ENCODE results near the gene CHPF2. TPM values are rescaled to one million over a fixed set of nuclear protein-coding genes. Genes with fewer than 3 reads are reported as not detected.

Gene CHPF2
- total RNA-seq, 1 experiment from 2014 or later: 19.5 TPM

- no peak overlapping the region for H3K4me3 ChIP-seq (replicated peaks in 1 of 2; ENCODE audit: low read depth in 1 of 2, low read length in 2 of 2)
- ChIA-PET POLR2A (no interaction called here), RAD21 (ENCODE audit: low non-redundant PET in 1 of 2, low total read pairs in 2 of 2, uncharacterized antibody in 2 of 2, unreplicated experiment in 2 of 2) (no interaction called here), CTCF (no interaction called here)
- H3K79me2 ChIP-seq (ENCODE audit: insufficient read depth, low read length): no peaks in the 10 kb centered on the region
- no peak for TF ChIP-seq SIN3A (IDR thresholded peaks at IDR 0.05; ENCODE audit: low read depth)
- TF ChIP-seq POLR2AphosphoS5 (IDR thresholded peaks at IDR 0.05; ENCODE audit: low read depth, low read length): no peak
- no peak for TF ChIP-seq EGR1 (IDR thresholded peaks at IDR 0.05; ENCODE audit: low read depth)
- no peak for TF ChIP-seq FOSL1 (IDR thresholded peaks at IDR 0.05; ENCODE audit: low read depth)
- TF ChIP-seq RAD21 (IDR thresholded peaks at IDR 0.05; ENCODE audit: low read depth): no peak
- no peak for TF ChIP-seq CEBPB (IDR thresholded peaks at IDR 0.05; ENCODE audit: low read depth)
- TF ChIP-seq MAX (IDR thresholded peaks at IDR 0.05): no peak
- no peak for TF ChIP-seq POLR2A (IDR thresholded peaks at IDR 0.05; ENCODE audit: borderline replicate concordance, extremely low read depth, insufficient read depth, insufficient read length)
- no peak for TF ChIP-seq EZH2phosphoT487 (IDR thresholded peaks at IDR 0.05; ENCODE audit: borderline replicate concordance)
- TF ChIP-seq YY1 (IDR thresholded peaks at IDR 0.05; ENCODE audit: extremely low read depth, insufficient replicate concordance, low read depth, low read length): no peak
- TF ChIP-seq ELF1 (IDR thresholded peaks at IDR 0.05; ENCODE audit: borderline replicate concordance, low read depth): no peak
- TF ChIP-seq ZFX (IDR thresholded peaks at IDR 0.05): no peak
- no peak for TF ChIP-seq ZNF274 (IDR thresholded peaks at IDR 0.05; ENCODE audit: low read depth, low read length)
- no peak for TF ChIP-seq ZBTB33 (IDR thresholded peaks at IDR 0.05; ENCODE audit: extremely low read depth, insufficient replicate concordance, low read length)
- H3K9ac ChIP-seq (ENCODE audit: low read length): no peak overlapping the region
- H3K27ac ChIP-seq (ENCODE audit: low read depth, low read length): no peak overlapping the region
- no peaks in the 10 kb centered on the region for H3K9me2 ChIP-seq (ENCODE audit: insufficient read depth)
- no peaks in the 10 kb centered on the region for H3K36me3 ChIP-seq (ENCODE audit: control insufficient read depth in 1 of 2, insufficient read depth in 2 of 2, low read length in 2 of 2)
- no peak overlapping the region for H3K4me2 ChIP-seq (ENCODE audit: low read length)
- H2AFZ ChIP-seq (ENCODE audit: low read depth, low read length, poor library complexity, severe bottlenecking): no peak overlapping the region
- H3K4me1 ChIP-seq (ENCODE audit: control insufficient read depth in 1 of 2, insufficient read depth in 2 of 2, low read length in 2 of 2): no peaks in the 10 kb centered on the region
- no peaks in the 10 kb centered on the region for H4K20me1 ChIP-seq (ENCODE audit: insufficient read depth)
- no peaks in the 10 kb centered on the region for H3K9me3 ChIP-seq (ENCODE audit: control insufficient read depth in 1 of 2, insufficient read depth in 1 of 2, low read depth in 1 of 2, low read length in 2 of 2)
- DNase-seq (ENCODE audit: low read depth, low spot score) (no peak), ATAC-seq (no peak)
- H3K27me3 ChIP-seq (ENCODE audit: insufficient read depth, low read length): no peaks in the 10 kb centered on the region
- intact Hi-C loops (cut with micrococcal nuclease): no loop called here
- no TSS peak for BruUV-seq (replicated peaks)
Measured at GRCh38 chr7:151269511-151269910, 37.2 kb downstream of the CHPF2 start.

Data from HCT116 (cell line).